Nephron (organoid): ENCODE data around the gene METTL9.
"Not testable (repeated sequence)": the region's sequence is repeated elsewhere in the genome, so short reads cannot be mapped to it uniquely, and the experiment has no call there.

Experiments
- H3K27ac Mint-ChIP-seq, 3 experiments: 2 replicates each; pipeline ENCODE4 v1.8.0; 2020; ENCODE audit warnings: mixed read lengths in 3 of 3, mild to moderate bottlenecking in 2 of 3, moderate library complexity in 1 of 3
- H3K27me3 Mint-ChIP-seq: 2 replicates; pipeline ENCODE4 v1.8.0; 2021; ENCODE audit warnings: low read depth, mild to moderate bottlenecking, moderate library complexity, mixed read lengths
- H3K36me3 Mint-ChIP-seq: 2 replicates; pipeline ENCODE4 v1.8.0; 2020; ENCODE audit warnings: low read depth, mixed read lengths
- H3K4me1 Mint-ChIP-seq: 2 replicates; pipeline ENCODE4 v1.8.0; 2020; ENCODE audit warnings: mixed read lengths
- H3K4me3 Mint-ChIP-seq, 3 experiments: 2 replicates each; pipeline ENCODE4 v1.8.0; 2020; ENCODE audit warnings: mild to moderate bottlenecking in 3 of 3, mixed read lengths in 3 of 3, moderate library complexity in 2 of 3
- H3K9me3 Mint-ChIP-seq: 2 replicates; pipeline ENCODE4 v1.8.0; 2020; ENCODE audit warnings: mixed read lengths
- TF ChIP-seq, protein P1 (sequence below), 3 experiments: fragments of 200-600 bp; sonication (generic); IDR thresholded peaks; one replicate each; pipeline ENCODE4 v1.5.0; 2021; ENCODE audit warnings: antibody characterized with exemption in 3 of 3; ENCODE audit not compliant: unreplicated experiment in 3 of 3

The METTL9 gene

DNA sequence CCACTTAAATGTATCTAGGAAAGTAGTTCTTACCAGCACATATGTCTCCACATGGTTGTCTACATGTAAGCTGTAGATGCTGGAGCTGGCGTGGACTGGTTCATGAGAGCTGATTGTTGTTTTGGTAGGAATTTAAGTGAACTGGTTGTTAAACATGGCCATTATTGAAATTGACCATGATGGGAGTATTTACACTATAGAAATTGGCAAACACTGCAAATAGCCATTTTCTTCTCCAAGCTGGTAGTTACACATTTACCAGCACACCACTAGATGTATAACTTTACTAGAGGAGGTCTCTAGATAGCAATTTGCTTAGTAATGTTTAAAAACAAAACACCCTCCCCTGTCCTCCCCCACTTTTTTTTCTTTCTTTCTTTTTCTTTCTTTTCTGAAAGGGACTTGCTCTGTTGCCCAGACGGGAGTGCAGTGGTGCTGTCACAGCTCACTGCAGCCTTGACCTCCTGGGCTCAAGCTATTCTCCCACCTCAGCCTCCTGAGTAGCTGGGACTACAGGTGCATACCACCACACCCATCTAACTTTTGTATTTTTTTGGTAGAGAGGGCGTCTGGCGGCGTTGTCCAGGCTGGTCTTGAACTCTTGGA, 28.8 kb downstream of the METTL9 start:
- Mint-ChIP-seq H3K27me3 (no peaks in the 10 kb centered on the region), H3K4me1 (peaks cover 11% of the 10 kb centered on the region), H3K27ac (peak overlapping the region in 1 of 3 experiments; percentile 63), H3K4me3 (no peak overlapping the region), H3K36me3 (peaks cover 89% of the 10 kb centered on the region), H3K9me3 (no peaks in the 10 kb centered on the region)
- TF ChIP-seq, protein P1, sequence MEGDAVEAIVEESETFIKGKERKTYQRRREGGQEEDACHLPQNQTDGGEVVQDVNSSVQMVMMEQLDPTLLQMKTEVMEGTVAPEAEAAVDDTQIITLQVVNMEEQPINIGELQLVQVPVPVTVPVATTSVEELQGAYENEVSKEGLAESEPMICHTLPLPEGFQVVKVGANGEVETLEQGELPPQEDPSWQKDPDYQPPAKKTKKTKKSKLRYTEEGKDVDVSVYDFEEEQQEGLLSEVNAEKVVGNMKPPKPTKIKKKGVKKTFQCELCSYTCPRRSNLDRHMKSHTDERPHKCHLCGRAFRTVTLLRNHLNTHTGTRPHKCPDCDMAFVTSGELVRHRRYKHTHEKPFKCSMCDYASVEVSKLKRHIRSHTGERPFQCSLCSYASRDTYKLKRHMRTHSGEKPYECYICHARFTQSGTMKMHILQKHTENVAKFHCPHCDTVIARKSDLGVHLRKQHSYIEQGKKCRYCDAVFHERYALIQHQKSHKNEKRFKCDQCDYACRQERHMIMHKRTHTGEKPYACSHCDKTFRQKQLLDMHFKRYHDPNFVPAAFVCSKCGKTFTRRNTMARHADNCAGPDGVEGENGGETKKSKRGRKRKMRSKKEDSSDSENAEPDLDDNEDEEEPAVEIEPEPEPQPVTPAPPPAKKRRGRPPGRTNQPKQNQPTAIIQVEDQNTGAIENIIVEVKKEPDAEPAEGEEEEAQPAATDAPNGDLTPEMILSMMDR (IDR thresholded peaks at IDR 0.05; ENCODE audit: unreplicated experiment in 3 of 3): no peak

DNA sequence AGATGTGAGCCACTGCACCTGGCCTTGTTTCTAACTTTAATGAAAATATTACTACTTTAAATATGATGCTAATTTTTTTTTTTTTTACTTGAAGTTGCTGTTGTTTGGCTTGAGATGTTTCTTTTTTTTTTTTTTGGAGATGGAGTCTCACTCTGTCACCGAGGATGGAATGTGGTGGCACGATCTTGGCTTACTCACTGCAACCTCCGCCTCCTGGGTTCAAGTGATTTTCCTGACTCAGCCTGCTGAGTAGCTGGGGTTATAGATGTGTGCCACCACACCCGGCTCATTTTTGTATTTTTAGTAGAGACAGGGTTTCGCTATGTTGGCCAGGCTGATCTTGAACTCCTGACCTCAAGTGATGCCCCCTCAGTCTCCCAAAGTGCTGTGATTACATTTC, 29.4 kb downstream of the METTL9 start:
- H3K36me3 Mint-ChIP-seq: peaks cover 87% of the 10 kb centered on the region
- H3K4me1 Mint-ChIP-seq: peaks cover 11% of the 10 kb centered on the region
- H3K27me3 Mint-ChIP-seq: no peaks in the 10 kb centered on the region
- H3K4me3 Mint-ChIP-seq: no peak overlapping the region
- TF ChIP-seq, protein P1 (IDR thresholded peaks at IDR 0.05; ENCODE audit: unreplicated experiment in 3 of 3): no peak
- no peaks in the 10 kb centered on the region for H3K9me3 Mint-ChIP-seq
- H3K27ac Mint-ChIP-seq: no peak overlapping the region

DNA sequence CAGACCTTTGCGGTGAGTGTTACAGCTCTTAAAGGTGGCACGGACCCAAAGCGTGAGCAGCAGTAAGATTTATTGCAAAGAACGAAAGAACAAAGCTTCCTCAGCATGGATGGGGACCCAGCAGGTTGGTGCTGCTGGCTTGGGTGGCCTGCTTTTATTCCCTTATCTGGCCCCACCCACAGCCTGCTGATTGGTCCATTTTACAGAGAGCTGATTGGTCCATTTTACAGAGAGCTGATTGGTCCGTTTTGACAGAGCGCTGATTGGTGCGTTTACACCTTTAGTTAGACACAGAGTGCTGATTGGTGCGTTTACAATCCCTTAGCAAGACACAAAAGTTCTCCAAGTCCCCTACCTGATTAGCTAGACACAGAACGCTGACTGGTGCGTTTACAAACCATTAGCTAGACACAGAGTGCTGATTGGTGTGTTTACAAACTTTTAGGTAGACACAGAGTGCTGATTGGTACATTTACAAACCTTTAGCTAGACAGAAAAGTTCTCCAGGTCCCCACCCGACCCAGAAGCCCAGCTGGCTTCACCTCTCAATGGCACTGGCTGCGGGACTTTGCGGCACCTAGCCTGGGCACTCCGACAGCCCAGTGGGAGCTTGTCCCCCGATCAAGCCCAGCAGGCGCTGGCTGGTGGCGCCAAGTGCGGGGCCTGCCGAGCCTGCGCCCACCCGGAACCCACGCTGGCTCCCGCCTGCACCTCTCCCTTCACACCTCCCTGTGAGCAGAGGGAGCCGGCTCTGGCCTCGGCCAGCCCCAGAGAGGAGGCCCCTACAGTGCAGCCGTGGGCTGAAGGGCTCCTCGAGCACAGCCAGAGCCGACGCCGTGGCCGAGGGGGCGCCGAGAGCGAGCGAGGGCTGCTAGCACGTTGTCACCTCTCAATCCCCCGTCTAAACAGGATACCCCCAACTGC, 30.5 kb downstream of the METTL9 start:
- H3K27ac Mint-ChIP-seq, H3K4me1 Mint-ChIP-seq, H3K9me3 Mint-ChIP-seq, H3K27me3 Mint-ChIP-seq, H3K4me3 Mint-ChIP-seq: not testable (repeated sequence)
- peaks cover 88% of the 10 kb centered on the region for H3K36me3 Mint-ChIP-seq

DNA sequence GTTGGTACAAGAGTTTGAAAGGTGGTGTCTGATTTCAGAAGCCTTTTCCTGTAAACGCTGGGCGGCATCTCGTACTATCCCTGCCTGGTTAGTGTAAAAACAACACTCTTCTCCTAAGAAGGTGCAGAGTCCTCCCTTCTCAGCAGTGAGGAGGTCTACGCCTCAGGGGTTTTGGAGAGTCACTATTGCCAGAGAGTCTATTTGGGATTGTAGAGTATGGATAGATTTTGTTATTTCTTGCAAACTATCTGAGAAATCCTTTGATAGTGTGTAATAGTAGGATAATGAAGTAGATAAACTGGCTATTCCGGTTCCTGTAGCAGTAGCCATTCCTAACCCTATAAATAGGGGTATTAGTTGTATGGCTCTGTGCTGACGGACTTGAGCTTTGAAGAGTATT, 31.5 kb downstream of the METTL9 start:
- not testable (repeated sequence) for H3K27ac Mint-ChIP-seq, H3K27me3 Mint-ChIP-seq, H3K4me1 Mint-ChIP-seq, H3K9me3 Mint-ChIP-seq, H3K4me3 Mint-ChIP-seq
- H3K36me3 Mint-ChIP-seq: peaks cover 90% of the 10 kb centered on the region

DNA sequence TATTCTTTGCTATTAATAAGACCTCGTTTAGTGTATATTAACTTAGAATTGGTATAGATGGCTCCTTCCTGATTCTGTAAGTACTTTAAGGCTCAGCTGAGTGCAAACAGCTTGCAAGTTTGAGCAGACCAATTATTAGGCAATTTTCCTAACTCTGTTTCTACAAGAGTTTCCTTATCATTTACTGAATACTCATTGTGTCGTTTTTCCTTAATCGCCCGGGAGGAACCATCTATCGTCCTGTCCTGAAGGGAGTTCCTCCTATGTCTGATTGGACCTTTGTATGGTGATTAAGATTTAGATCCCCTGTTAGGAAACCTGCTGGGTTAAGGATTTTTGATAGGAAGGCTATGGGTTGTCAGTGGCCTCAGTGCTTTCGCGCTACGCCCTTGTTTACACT, 32.0 kb downstream of the METTL9 start:
- H3K27me3 Mint-ChIP-seq, H3K4me3 Mint-ChIP-seq, H3K4me1 Mint-ChIP-seq, H3K9me3 Mint-ChIP-seq: not testable (repeated sequence)
- Mint-ChIP-seq H3K36me3 (peaks cover 90% of the 10 kb centered on the region), H3K27ac (peak overlapping the region in 1 of 3 experiments; percentile 58)

DNA sequence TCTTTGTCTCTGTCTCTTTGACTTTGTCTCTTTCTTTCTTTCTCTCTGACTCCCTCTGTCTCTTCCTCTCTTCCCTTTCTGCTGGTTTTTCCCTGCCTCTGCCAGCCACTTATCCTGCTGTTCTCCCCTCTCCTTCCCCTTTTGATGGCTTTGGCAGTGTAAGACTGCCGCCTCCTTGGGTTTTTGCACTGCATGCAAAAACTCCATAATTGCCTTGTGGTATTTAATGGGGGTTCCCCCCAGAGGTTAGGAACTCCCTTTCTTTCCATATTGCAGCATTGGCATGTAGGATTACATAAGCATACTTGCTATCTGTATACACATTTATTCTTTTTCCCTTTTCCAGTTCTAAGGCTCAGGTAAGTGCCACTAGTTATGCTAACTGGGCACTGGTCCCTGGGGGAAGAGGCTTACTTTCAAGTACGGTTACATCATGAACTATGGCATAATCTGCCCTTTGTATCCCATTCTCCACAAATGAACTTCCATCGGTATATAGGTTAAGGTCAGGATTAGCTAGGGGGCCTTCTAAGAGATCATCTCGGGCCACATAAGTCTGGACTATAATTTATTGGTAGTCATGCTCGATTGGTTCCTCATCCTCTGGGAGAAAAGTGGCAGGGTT, 32.7 kb downstream of the METTL9 start:
- H3K27me3 Mint-ChIP-seq, H3K4me3 Mint-ChIP-seq, H3K9me3 Mint-ChIP-seq, H3K4me1 Mint-ChIP-seq: not testable (repeated sequence)
- Mint-ChIP-seq H3K36me3 (peaks cover 89% of the 10 kb centered on the region), H3K27ac (peak overlapping the region in 1 of 3 experiments; percentile 58)

DNA sequence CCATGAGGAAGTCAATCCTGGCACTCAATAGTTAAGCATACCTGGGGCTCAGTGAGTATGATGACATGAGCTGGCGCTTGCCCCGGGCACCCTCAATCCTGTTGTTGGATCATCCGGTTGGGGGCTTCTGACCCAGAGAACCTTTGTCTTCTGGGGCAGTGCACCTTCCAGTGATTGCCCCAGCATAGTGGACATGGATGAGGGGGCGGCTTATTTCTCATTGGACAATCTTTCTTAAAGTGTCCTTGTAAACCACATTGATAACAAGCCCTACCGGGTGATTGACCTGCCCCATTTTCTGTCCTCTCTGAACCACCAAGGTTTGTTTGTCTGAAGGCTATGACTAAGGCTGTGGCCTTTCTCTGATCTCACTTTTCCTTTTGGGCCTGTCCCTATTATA, 34.8 kb downstream of the METTL9 start:
- Mint-ChIP-seq H3K27ac (no peak overlapping the region), H3K27me3 (no peaks in the 10 kb centered on the region), H3K4me1 (no peaks in the 10 kb centered on the region), H3K36me3 (peaks cover 71% of the 10 kb centered on the region), H3K9me3 (no peaks in the 10 kb centered on the region), H3K4me3 (no peak overlapping the region)
- TF ChIP-seq, protein P1 (IDR thresholded peaks at IDR 0.05; ENCODE audit: unreplicated experiment in 3 of 3): no peak

DNA sequence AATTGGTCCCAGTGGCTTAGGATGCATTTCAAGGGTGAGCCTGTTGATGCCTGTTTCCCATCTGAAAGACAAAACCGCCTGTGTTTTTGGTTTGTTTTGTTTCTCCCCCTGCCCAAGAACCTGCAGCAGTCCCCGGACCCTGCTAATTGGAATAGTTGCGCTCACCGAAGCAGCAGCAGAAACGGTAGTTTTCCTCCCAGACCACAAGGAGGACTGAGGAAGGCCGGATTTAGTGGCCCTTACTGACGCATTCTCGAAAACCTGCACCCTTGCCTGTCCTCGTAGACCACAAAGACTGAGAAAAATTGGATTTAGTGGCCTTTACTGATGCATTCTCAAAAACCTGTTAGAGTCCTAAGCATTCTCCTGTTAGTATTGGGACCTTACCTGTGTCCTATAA, 36.3 kb downstream of the METTL9 start:
- H3K4me1 Mint-ChIP-seq, H3K27me3 Mint-ChIP-seq, H3K9me3 Mint-ChIP-seq, H3K4me3 Mint-ChIP-seq, H3K27ac Mint-ChIP-seq: not testable (repeated sequence)
- H3K36me3 Mint-ChIP-seq: peaks cover 59% of the 10 kb centered on the region
